Natural killer cell treated with Interleukin-12 subunit alpha and Interleukin-12 subunit beta and Interleukin-15 and Interleukin-18, amount 100 ng/mL, for 72 hours (primary cell): ENCODE data around the gene SOX21. TPM values are rescaled to one million over a fixed set of nuclear protein-coding genes. Genes with fewer than 3 reads are reported as not detected.

Source experiments
- ATAC-seq, 2 donors: fragments of 150-1000 bp; cut with Tn5 transposase in 1 of 2; sonication (Bioruptor Pico), chemical (Tn5 transposase) in 1 of 2; 2 replicates each; pipeline ENCODE4 v1.10.0; 2021
- DNase-seq: peaks from one replicate; pipeline ENCODE4 v3.0.0; 2022; ENCODE audit warnings: low spot score
- H3K27ac Mint-ChIP-seq, 2 donors: 1 replicate in 1 of 2; 2 replicates in 1 of 2; pipeline ENCODE4 v1.8.0; 2022; ENCODE audit warnings: mixed read lengths in 2 of 2, mild to moderate bottlenecking in 1 of 2, moderate library complexity in 1 of 2
- H3K27me3 Mint-ChIP-seq, 2 donors: 1 replicate in 1 of 2; 2 replicates in 1 of 2; pipeline ENCODE4 v1.8.0; 2022; ENCODE audit warnings: mixed read lengths in 2 of 2
- H3K36me3 Mint-ChIP-seq: one replicate; pipeline ENCODE4 v1.8.0; 2022; ENCODE audit warnings: mixed read lengths
- H3K4me1 Mint-ChIP-seq, 2 donors: 1 replicate in 1 of 2; 2 replicates in 1 of 2; pipeline ENCODE4 v1.8.0; 2022; ENCODE audit warnings: low read depth in 2 of 2, mixed read lengths in 2 of 2, mild to moderate bottlenecking in 1 of 2
- H3K4me3 Mint-ChIP-seq: one replicate; pipeline ENCODE4 v1.8.0; 2022; ENCODE audit warnings: mixed read lengths
- H3K9me3 Mint-ChIP-seq: 2 replicates; pipeline ENCODE4 v1.8.0; 2022; ENCODE audit warnings: mixed read lengths
- total RNA-seq, 2 donors: library from RNA; stranded (reverse); gene quantifications; one replicate each; pipeline ENCODE4 v1.2.3, GENCODE V29; 2022

Gene SOX21
- total RNA-seq, 2 donors from 2014 or later: not detected

DNA sequence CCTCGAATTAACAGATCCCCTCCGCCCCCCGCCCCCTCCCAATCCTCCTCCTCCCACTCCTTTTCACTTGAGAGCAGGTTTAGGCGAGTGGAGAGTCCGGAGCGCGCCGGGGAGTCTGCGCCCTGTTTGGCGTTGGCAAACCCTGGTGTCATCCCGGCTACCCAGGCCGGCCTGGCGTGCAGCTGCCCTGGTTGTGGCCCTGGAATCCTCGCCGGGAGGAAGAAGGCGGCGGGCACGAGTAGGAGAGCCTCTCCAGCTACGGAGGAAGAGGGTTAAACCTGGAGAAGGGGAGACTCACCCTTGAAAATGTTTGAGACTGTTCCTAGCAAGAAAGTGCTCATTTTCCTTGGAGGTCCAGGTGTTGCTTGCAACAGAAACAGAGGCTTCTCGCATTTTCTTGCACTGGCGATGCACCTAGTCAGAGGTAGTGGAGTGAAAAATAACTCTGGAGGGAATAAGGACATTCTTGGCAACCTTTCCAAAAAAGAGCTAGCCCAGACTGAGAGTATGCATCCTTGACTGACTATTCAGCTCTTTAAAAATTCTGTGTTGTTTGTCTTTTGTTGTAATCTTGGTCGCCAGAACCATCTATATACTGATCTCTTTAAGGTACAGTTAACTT is 1.3 kb upstream of the SOX21 start:
- peaks cover 5% of the 10 kb centered on the region for H3K36me3 Mint-ChIP-seq
- H3K4me1 Mint-ChIP-seq: peaks cover 0 to 5% of the 10 kb centered on the region in 2 donors
- ATAC-seq: no peak
- H3K27me3 Mint-ChIP-seq: peaks cover 48 to 65% of the 10 kb centered on the region in 2 donors
- no peak overlapping the region for H3K27ac Mint-ChIP-seq
- H3K4me3 Mint-ChIP-seq: no peak overlapping the region
- DNase-seq: no peak
- no peaks in the 10 kb centered on the region for H3K9me3 Mint-ChIP-seq

DNA sequence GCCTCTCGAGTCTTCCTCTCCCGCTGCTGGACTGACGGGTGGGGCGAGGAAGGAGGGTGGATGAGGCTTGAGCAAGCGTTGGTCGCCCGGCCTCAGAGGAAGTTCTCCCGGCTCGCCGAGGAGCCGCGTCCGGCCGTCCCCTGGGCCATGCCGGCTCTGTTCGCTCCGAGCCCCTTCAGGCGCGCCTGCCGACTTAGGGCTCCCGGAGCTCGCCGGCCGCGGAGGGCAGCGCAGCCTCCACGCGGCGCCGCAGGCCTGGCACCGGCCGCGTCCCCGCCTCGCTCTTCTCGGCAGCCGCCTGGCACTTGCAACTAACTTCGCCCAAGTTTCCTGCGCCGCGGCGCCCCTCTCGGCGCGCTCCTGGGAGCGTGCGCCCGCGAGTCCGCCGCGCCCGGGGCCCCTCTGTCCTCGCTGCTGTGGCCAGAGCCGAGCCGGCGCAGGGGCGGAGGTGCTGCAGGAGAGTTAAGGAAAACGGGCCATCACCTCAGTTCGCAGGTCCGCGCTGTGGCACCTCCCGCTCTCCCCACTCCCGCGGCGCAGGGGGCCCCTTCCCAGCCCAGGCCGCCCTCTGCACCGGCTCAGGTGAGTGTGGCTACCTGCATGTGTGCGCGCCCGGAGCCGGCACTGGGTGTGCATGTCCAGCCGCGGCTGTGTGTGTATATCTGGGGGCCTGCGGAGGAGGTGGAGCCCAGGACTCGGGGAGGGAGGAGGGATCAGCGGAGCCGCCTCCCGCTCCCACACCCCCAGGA is 641 bp upstream of the SOX21 start:
- DNase-seq (no peak), ATAC-seq (peak; percentile 40 to 48)
- Mint-ChIP-seq H3K27ac (no peak overlapping the region), H3K4me1 (peaks cover under 1 to 7% of the 10 kb centered on the region in 2 donors), H3K4me3 (no peak overlapping the region), H3K36me3 (peaks cover 5% of the 10 kb centered on the region), H3K27me3 (peaks cover 53 to 67% of the 10 kb centered on the region in 2 donors), H3K9me3 (no peaks in the 10 kb centered on the region)

DNA sequence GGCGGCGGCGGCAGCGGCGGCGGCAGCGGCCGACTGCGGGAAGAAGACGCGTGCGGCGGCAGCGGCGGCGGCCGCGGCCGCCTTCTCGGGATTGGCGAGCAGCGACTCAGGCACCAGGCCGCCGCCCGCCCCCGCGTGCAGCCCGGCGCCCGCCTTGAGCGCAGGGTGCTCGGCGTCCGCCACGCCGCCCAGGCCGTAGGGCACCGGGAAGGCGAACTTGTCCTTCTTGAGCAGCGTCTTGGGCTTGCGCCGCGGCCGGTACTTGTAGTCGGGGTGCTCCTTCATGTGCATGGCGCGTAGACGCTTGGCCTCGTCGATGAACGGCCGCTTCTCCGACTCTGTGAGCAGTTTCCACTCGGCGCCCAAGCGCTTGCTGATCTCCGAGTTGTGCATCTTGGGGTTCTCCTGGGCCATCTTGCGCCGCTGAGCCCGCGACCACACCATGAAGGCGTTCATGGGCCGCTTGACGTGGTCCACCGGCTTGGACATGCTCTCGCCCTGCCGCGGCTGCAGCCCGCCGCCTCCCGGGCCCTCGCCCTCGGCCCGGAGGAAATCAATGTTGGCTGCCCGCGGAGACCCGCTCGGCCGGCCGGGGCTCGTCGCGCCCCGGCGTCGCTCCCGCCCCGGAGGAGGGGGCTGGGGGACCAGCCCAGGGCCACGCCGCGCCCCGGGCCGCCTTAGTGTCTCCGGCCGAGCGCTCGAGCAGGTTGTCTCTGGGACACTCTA is 621 bp downstream of the SOX21 start:
- ATAC-seq: peak in 1 of 2 donors; percentile 56

DNA sequence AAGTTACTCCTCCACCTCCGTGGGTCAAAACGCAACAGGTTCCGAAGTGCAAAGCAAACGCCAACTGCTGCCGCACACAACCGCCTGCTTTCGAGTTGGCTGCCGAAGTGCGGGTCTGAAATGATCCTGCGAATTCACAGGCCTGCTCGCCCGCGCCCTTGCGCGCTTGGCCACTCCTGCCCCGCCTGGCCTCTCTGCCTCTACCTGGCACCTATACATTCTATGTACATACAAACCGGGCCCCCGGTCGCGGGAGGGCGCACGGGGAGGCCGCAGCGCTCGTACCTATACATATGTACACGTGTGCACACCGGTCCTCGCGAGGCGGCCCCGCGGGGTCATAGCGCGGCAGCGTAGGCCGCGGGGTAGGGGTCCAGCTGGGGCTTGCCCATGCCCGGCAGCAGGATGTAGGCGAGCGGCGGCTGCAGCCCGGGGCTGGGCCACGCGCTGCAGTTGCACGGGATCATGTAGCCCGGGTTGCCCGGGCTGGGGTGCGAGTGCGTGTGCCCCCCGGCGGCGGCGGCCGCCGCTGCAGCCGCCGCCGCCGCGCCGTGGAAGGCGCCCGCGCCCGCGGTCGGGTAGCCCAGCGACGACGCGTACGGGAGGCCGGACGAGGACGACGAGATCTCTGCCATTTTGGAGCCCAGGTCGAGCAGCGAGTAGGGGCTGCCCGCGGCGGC is 1.3 kb downstream of the SOX21 start:
- Mint-ChIP-seq H3K27me3 (peaks cover 56 to 68% of the 10 kb centered on the region in 2 donors), H3K4me1 (peaks cover 6 to 15% of the 10 kb centered on the region in 2 donors), H3K4me3 (no peak overlapping the region), H3K27ac (no peak overlapping the region), H3K9me3 (no peaks in the 10 kb centered on the region), H3K36me3 (peaks cover 10% of the 10 kb centered on the region)
- peak; percentile 55 to 67 for ATAC-seq
- DNase-seq: no peak

More for the DNA sequence above, 621 bp downstream of the SOX21 start:
- Mint-ChIP-seq H3K4me3 (no peak overlapping the region), H3K9me3 (no peaks in the 10 kb centered on the region), H3K27me3 (peaks cover 56 to 67% of the 10 kb centered on the region in 2 donors), H3K36me3 (peaks cover 10% of the 10 kb centered on the region), H3K4me1 (peaks cover 6 to 11% of the 10 kb centered on the region in 2 donors), H3K27ac (no peak overlapping the region)
- DNase-seq: no peak

DNA sequence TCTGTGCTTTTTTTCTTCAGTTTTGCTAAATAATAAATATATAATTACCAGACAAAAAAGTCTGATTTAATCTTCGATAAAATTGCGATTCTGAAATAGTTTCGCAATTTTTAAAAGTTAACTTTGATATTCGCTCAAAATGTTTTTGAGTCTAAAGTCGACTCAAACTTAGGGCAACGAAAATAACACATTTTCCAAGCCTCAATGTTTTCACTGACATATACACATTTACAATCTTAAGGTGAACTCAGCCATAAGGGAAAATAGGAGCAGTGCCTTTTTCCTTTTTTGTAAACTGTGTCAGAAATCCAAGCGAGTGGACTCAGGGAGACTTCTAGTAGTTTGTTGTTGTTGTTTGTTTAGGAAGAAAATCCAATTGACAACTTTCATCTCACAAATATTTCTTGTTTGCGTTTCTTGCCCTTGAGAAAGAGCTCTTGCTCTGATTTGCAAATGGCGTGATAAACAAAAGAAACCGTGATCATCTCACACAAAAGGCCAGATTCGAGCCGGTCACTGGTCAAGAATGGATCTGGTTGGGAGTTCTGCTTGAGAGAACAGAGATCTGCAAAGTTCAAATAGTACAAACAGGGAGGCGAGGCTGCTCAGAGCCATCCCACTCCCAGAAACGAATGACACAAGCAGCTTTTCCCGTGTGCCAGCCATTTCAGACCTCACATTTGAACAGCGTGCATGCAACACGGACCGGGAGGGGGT is 2.1 kb downstream of the SOX21 start:
- ATAC-seq: no peak
- H3K27ac Mint-ChIP-seq: no peak overlapping the region

DNA sequence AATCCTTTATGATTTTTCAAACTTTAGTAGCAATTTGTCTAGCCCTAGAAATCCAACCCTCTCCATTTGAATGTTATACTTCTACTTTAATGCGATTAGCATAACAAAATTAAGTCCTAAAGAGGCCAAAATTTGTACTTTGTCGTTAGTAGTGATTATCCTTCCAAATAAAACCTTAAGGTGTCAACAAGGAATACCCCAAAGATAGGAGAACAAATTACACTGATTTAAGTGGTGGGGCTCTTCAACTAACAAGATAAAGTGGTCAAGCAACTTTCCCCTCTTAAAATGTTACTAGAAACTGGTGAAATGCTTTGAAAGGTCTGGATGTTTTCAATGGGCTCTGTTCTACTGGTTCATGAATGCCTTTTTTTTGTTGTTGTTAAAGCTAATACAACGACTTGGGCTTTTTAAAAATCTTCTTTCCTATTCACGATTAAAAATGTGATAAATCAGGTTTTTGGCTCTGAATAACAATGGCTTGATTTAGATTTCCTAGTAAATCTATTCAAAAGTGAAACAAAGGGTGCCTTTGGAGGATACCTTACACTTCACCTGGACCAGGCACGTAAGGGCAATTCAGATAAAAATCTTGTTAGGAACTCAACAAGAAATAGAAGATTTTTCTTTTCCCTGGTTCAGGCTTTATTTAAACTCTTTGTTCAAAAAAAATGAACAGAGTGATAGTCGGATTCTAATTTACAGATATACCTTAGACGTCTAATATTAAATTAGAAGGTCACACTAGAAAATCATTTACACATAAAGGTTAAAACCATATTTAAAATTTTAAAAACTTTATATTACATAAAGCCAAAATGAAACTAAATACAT is 3.1 kb downstream of the SOX21 start:
- H3K4me1 Mint-ChIP-seq: peaks cover 6 to 16% of the 10 kb centered on the region in 2 donors
- ATAC-seq: no peak
- no peak overlapping the region for H3K27ac Mint-ChIP-seq
- no peak for DNase-seq
- no peak overlapping the region for H3K4me3 Mint-ChIP-seq
- no peaks in the 10 kb centered on the region for H3K9me3 Mint-ChIP-seq
- peaks cover 65 to 68% of the 10 kb centered on the region in 2 donors for H3K27me3 Mint-ChIP-seq
- H3K36me3 Mint-ChIP-seq: peaks cover 14% of the 10 kb centered on the region

More for the DNA sequence above, 2.1 kb downstream of the SOX21 start:
- Mint-ChIP-seq H3K36me3 (peaks cover 10% of the 10 kb centered on the region), H3K27me3 (peaks cover 60 to 68% of the 10 kb centered on the region in 2 donors), H3K9me3 (no peaks in the 10 kb centered on the region), H3K4me3 (peak overlapping the region; percentile 39), H3K4me1 (peaks cover 6 to 15% of the 10 kb centered on the region in 2 donors)
- no peak for DNase-seq

DNA sequence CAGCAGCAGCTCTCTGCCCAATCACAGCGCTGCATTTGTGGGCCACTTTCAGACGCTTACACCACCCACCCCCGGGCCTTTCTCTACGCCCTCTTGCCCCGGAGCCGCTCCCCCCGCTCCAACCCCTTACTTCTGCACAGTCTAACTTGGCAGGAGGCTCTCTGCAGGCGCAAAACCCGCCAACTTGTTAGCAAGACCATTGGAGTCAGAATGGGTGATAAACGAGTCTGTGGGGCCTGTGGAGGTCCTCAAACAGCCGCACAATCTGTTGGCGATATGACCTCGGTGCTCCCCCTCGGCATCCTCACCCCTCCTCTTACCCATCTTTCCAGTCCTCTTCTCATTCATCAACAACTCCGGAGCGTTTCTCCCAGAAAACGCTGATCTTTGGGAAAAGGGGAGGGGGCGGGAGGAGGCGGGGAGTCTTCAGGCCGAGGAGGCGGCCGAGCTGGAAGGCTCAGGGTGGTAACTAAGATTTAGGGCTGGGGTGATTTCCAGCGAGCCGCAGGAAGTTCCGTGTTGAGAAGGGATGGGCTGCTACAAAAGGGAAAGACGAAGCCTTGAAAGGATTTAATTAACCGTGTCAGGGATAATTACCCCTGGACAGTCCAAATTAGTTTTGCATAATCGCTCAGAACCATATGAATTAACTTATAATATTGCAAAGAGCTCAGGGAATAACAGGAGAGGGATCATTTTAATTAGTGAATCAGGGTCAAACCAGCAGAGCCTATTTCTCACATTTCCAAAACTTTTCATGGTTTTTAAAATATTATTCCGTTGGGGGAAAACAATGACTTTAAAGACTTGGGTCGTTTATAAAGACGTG is 4.1 kb downstream of the SOX21 start:
- Mint-ChIP-seq H3K4me1 (peaks cover 6 to 17% of the 10 kb centered on the region in 2 donors), H3K9me3 (no peaks in the 10 kb centered on the region), H3K36me3 (peaks cover 16% of the 10 kb centered on the region), H3K27ac (no peak overlapping the region), H3K27me3 (peaks cover 65 to 72% of the 10 kb centered on the region in 2 donors), H3K4me3 (no peak overlapping the region)
- DNase-seq: no peak
- no peak for ATAC-seq

DNA sequence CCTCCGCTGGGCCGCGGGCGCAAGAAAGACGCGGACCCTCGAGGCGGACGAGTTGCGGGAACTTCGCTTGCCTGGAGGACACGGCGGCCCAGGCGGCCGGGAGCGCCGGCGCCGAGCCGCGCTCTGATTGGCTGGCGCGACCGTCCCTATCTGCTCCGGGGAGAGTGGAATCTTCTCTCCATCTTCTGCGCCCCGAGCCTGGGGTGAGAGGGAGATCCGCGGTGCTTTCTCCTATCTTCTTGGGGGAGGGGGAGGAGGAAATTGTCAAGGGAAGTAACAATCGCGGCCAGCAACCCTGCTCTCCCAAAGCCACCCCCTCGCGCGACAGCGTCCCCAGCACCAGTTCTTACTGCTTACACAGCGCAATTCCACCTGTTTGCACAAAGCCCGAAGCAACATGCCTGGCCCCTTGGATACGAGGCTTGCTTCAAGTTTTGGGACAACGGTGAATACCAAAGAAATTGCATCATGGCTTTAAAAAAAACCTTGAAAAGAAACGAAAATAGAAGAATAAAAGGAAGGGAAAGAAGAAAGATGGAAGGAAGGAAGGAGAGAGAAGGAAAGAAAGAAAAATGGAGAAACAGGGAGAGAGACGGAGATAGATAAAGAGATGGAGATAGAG is 4.8 kb downstream of the SOX21 start:
- H3K9me3 Mint-ChIP-seq: no peaks in the 10 kb centered on the region
- no peak for ATAC-seq
- H3K27ac Mint-ChIP-seq: no peak overlapping the region
- H3K4me1 Mint-ChIP-seq: peaks cover 6 to 17% of the 10 kb centered on the region in 2 donors
- no peak for DNase-seq
- peaks cover 66 to 74% of the 10 kb centered on the region in 2 donors for H3K27me3 Mint-ChIP-seq
- H3K4me3 Mint-ChIP-seq: peak overlapping the region; percentile 2
- peaks cover 16% of the 10 kb centered on the region for H3K36me3 Mint-ChIP-seq

DNA sequence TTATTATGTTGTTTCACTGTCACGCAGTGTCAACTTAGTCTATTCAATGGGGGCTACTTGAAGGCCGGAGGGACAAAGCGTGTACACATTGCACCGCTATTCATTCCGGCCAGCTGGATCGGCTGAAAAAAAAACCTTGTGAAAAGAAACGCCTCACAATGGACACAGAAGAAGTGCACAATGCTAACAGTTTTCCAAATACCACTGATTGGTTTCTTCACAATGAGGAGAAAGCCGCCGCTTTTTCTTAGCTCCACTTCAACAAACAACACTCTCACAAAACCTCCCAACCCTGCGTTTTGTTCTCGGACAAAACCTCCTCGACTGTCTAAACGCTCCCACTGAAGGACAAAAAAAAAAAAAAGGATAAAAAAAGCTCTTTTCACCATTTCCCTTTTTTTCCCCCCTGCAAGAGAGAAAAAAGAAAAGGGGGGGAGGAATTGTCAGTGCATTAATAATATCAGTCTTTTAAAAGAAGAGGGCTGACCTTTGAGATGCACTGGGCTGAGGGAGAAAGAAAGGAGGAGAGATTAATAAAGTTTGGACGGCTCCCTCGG is 5.4 kb downstream of the SOX21 start:
- Mint-ChIP-seq H3K27me3 (peaks cover 67 to 74% of the 10 kb centered on the region in 2 donors), H3K36me3 (peaks cover 16% of the 10 kb centered on the region), H3K4me1 (peaks cover 6 to 15% of the 10 kb centered on the region in 2 donors), H3K9me3 (no peaks in the 10 kb centered on the region), H3K27ac (no peak overlapping the region), H3K4me3 (no peak overlapping the region)
- no peak for DNase-seq
- no peak for ATAC-seq

DNA sequence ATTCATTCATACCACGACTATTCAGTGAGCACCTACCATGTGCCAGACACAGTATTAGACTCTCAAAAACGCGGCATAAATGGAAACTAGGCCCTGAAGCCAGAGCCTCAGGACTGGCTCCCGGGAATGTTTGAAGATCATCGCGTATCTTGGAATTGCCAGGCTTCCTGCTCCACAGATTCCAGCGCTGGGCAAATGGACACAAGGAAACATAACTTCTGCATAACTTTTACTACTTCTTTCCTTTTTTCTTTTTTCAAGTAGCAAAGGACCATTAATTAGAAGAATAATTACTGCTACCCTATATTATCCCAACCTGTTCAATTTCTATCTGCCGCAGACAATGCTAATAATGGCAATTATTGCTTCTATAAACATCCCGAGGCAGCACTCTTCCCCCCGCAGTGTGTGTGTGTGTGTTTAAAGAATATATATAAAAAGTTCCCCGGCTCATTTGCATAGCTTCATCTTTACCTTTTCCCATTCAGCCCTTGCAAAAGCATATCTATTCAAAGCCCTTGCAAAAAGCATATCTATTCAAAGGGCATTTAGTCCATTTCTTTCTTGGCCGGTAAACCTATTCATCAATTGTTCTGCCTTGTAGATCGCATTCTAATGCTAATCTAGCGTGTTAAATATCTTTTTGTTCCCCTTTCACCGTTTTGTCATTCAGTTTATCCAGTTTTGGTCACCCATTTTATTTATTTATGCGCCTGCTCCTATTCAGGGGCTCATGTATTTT is 6.1 kb downstream of the SOX21 start:
- no peak for DNase-seq
- H3K36me3 Mint-ChIP-seq: peaks cover 16% of the 10 kb centered on the region
- no peak overlapping the region for H3K4me3 Mint-ChIP-seq
- no peaks in the 10 kb centered on the region for H3K9me3 Mint-ChIP-seq
- H3K4me1 Mint-ChIP-seq: peaks cover 6 to 15% of the 10 kb centered on the region in 2 donors
- ATAC-seq: no peak
- H3K27ac Mint-ChIP-seq: no peak overlapping the region
- H3K27me3 Mint-ChIP-seq: peaks cover 70 to 74% of the 10 kb centered on the region in 2 donors
